K562 (cell line): ENCODE data around the gene NECTIN2. TPM values are rescaled to one million over a fixed set of nuclear protein-coding genes. Genes with fewer than 3 reads are reported as not detected.

Experiments
- ATAC-seq: fragments of 200-7000 bp; cut with Tn5 transposase; 3 replicates; pipeline ENCODE4 v1.9.1; 2020; ENCODE audit warnings: moderate library complexity
- BruUV-seq: library from RNA; stranded (reverse); fragments of 400-500 nt; replicated peaks from 2 replicates; lab custom pipeline; 2021; lab: Mats Ljungman, UMichigan
- CTCF ChIA-PET: fragments of 300-600 bp; formaldehyde crosslinking; extraction: SDS; loops from one replicate; lab custom pipeline; 2021; ENCODE audit warnings: low intra/inter-chr PET ratio; lab: Yijun Ruan, JAX
- POLR2A ChIA-PET: fragments of 300-600, 350-650 bp; sonication (Branson Sonifier 250); formaldehyde crosslinking; extraction: SDS; loops from one replicate; lab custom pipeline; 2021; ENCODE audit warnings: antibody characterized with exemption, inconsistent platforms; lab: Yijun Ruan, JAX
- DNase-seq, 4 experiments: peaks; one replicate each; pipeline versions ENCODE4 v3.0.0 to v3.0.0-alpha.2; 2011 to 2018; ENCODE audit warnings: low spot score in 3 of 4, mixed read lengths in 3 of 4; ENCODE audit errors: extremely low read depth in 1 of 4
- FAIRE-seq: peaks from 2 replicates; lab custom pipeline; 2011; peaks lifted over from hg19 to GRCh38; lab: Jason Lieb, UNC
- H2AFZ ChIP-seq: 2 replicates; pipeline ENCODE4 v1.6.0; 2011; ENCODE audit warnings: low read depth, low read length, control low read depth, inconsistent platforms
- H3K27ac ChIP-seq: fragments of 200-600 bp; 3 replicates; pipeline ENCODE4 v1.8.0; 2011; ENCODE audit warnings: low read depth, mild to moderate bottlenecking, control low read depth, inconsistent platforms, low read length, moderate library complexity, mixed read lengths; ENCODE audit errors: extremely low read depth
- H3K27me3 ChIP-seq, 2 experiments: fragments of 300-600 bp in 1 of 2; 2 replicates in 1 of 2; 3 replicates in 1 of 2; pipeline versions ENCODE4 v1.6.0 to v1.8.0; 2011; ENCODE audit warnings: inconsistent platforms in 2 of 2, low read length in 2 of 2, mild to moderate bottlenecking in 1 of 2, mixed read lengths in 1 of 2, moderate library complexity in 1 of 2; ENCODE audit not compliant: control insufficient read depth in 2 of 2, insufficient read depth in 2 of 2
- H3K36me3 ChIP-seq: fragments of 300-600 bp; 3 replicates; pipeline ENCODE4 v1.8.0; 2011; ENCODE audit warnings: mild to moderate bottlenecking, low read length, inconsistent platforms; ENCODE audit not compliant: control insufficient read depth, insufficient read depth
- H3K4me1 ChIP-seq, 2 experiments: fragments of 200-600 bp in 1 of 2; replicated peaks in 1 of 2; 2 replicates in 1 of 2; 3 replicates in 1 of 2; pipeline versions ENCODE4 v1.5.1 to v1.8.0; 2011; ENCODE audit warnings: inconsistent platforms in 2 of 2, low read length in 2 of 2, mild to moderate bottlenecking in 1 of 2, mixed read lengths in 1 of 2, moderate library complexity in 1 of 2; ENCODE audit not compliant: control insufficient read depth in 2 of 2, insufficient read depth in 2 of 2
- H3K4me2 ChIP-seq: 2 replicates; pipeline ENCODE4 v1.6.1; 2011; ENCODE audit warnings: low read length, control low read depth, inconsistent platforms, mixed read lengths; ENCODE audit not compliant: insufficient read depth
- H3K4me3 ChIP-seq: fragments of 200-600 bp; sonication (generic), shearing (Covaris generic); 2 replicates; pipeline ENCODE4 v1.5.1; 2016; ENCODE audit warnings: control low read depth, inconsistent platforms
- H3K79me2 ChIP-seq: fragments of 200-600 bp; 3 replicates; pipeline ENCODE4 v1.8.0; 2011; ENCODE audit warnings: low read length, inconsistent platforms; ENCODE audit not compliant: control insufficient read depth, insufficient read depth
- H3K9ac ChIP-seq, 2 experiments: 2 replicates each; pipeline versions ENCODE4 v1.6.0 to v1.6.1; 2011; ENCODE audit warnings: low read depth in 2 of 2, low read length in 2 of 2, control low read depth in 1 of 2, inconsistent platforms in 1 of 2, mild to moderate bottlenecking in 1 of 2, mixed read lengths in 1 of 2; ENCODE audit not compliant: insufficient read depth in 1 of 2
- H3K9me1 ChIP-seq: one replicate; pipeline ENCODE4 v1.6.0; 2011; ENCODE audit warnings: inconsistent platforms, mild to moderate bottlenecking, low read length, moderate library complexity; ENCODE audit not compliant: control insufficient read depth, insufficient read depth
- H3K9me3 ChIP-seq: replicated peaks from 2 replicates; pipeline ENCODE4 v1.5.1; 2011; ENCODE audit warnings: low read depth, low read length, inconsistent platforms; ENCODE audit not compliant: control insufficient read depth, insufficient read depth
- H4K20me1 ChIP-seq: replicated peaks from 2 replicates; pipeline ENCODE4 v1.6.1; 2011; ENCODE audit warnings: low read length, inconsistent platforms, mixed read lengths; ENCODE audit not compliant: control insufficient read depth, insufficient read depth
- CEBPB ChIP-seq: fragments of 450-650 bp; IDR thresholded peaks from 2 replicates; pipeline ENCODE4 v1.6.1; 2016; ENCODE audit warnings: missing genetic modification characterization, missing compliant biosample characterization
- FOSL1 ChIP-seq: fragments of 200-800 bp; sonication (Bioruptor generic); conservative IDR thresholded peaks from 2 replicates; pipeline ENCODE4 v1.6.1; 2016; ENCODE audit warnings: missing genetic modification characterization, missing compliant biosample characterization
- NFE2L1 ChIP-seq: fragments of 450-650 bp; IDR thresholded peaks from 2 replicates; pipeline ENCODE4 v1.6.1; 2016; ENCODE audit warnings: missing genetic modification characterization, low read depth, mild to moderate bottlenecking, missing compliant biosample characterization, moderate library complexity, borderline replicate concordance
- SNRNP70 ChIP-seq: fragments of 200-400 bp; formaldehyde crosslinking; optimal IDR thresholded peaks from 2 replicates; pipeline ENCODE3; 2017; ENCODE audit warnings: low read depth, low read length
- TRIM28 ChIP-seq: fragments of 450-650 bp; IDR thresholded peaks from 2 replicates; pipeline ENCODE4 v1.6.1; 2017
- WGBS: fragments of 100-300 bp; shearing (Covaris generic); methylation state at CpG from one replicate; pipeline ENCODE4 v1.1.6; 2016; ENCODE audit warnings: low coverage, mixed read lengths; ENCODE audit not compliant: insufficient coverage; ENCODE audit errors: missing lambda C conversion rate; 5-methylcytosine and 5-hydroxymethylcytosine counted together
- in situ Hi-C: fragments of 300-500 bp; cut with MboI; formaldehyde crosslinking; loops from 4 replicates; pipeline ENCODE4 v1.15.0; 2018; ENCODE audit warnings: inconsistent platforms, mixed read lengths
- intact Hi-C: fragments of 100-400 bp; cut with micrococcal nuclease; formaldehyde crosslinking; loops from 2 replicates; pipeline ENCODE4 v1.14.2; 2022
- polyA plus RNA-seq, 8 experiments: library from polyadenylated mRNA; depleted of rRNA in 4 of 8; stranded (reverse) in 5 of 8; unstranded in 3 of 8; fragments of >200 nt; fragmentation: Nextera tagmentation in 2 of 8; fragmentation: Illumina TruSeq in 1 of 8; extraction: Ambion mirVana in 2 of 8; extraction: Trizol in 1 of 8; gene quantifications; 2 replicates each; pipeline versions ENCODE4 v1.2.1 to v1.2.3, GENCODE V29; 2011 to 2014; ENCODE audit warnings: inconsistent platforms in 1 of 8, missing spikeins in 1 of 8
- total RNA-seq, 7 experiments: library from RNA; depleted of rRNA in 6 of 7; stranded (reverse); fragments of >200 nt in 6 of 7; fragmentation: Illumina TruSeq in 2 of 7; extraction: Trizol in 2 of 7; gene quantifications; 2 replicates each; pipeline versions ENCODE4 v1.2.1 to v1.2.3, GENCODE V29; 2011 to 2021; ENCODE audit warnings: low replicate concordance in 1 of 7

The NECTIN2 gene
- total and polyA plus RNA-seq, 9 of the 15 experiments (the other 6 are each of a cell fraction or from before 2014, with no cell fraction given), result 3.9 to 94.9 (median 34.9) TPM

GRCh38 chr19:44925114-44925891, 79.2 kb downstream of the NECTIN2 start:
- Histone ChIP-seq H3K9ac (peak overlapping the region in 1 of 2 experiments; percentile 69; a peak in 1 of 4 replicates), H3K4me1 (peaks cover 0 to 24% of the 10 kb centered on the region in 2 experiments; a peak in 4 of 5 replicates), H3K36me3 (no peaks in the 10 kb centered on the region), H3K79me2 (no peaks in the 10 kb centered on the region), H3K27me3 (no peaks in the 10 kb centered on the region), H3K9me1 (no peaks in the 10 kb centered on the region), H2AFZ (no peak overlapping the region), H3K4me2 (no peak overlapping the region), H4K20me1 (no peaks in the 10 kb centered on the region), H3K27ac (no peak overlapping the region), H3K4me3 (no peak overlapping the region), H3K9me3 (no peaks in the 10 kb centered on the region)
- ChIA-PET CTCF (no interaction called here), POLR2A (interaction anchor here (1.2 to 1.8 kb wide), 3 partner anchors 10 to 21 kb away, joined by 3 to 11 read pairs (median 5); partner anchors contain the start of gene APOE)
- TF ChIP-seq FOSL1 (tag) (no peak), NFE2L1 (no peak), CEBPB (tag) (0 out of 2 replicates have a peak, but pooled peaks have one; percentile 18), SNRNP70 (no peak), TRIM28 (no peak)
- in situ Hi-C loops (no loop called here), intact Hi-C loops (no loop called here)
- 75% methylated on average over 7 of the region's 8 CpGs for WGBS
- DNase-seq, result no peak
- no peak for ATAC-seq
- no peak for FAIRE-seq
- no TSS peak for BruUV-seq
